Measurements from ENCODE around the gene SRXN1.

The SRXN1 gene

GRCh38 chr20:653110-653589 is at the start of gene SRXN1:
Gene SRXN1 (minus strand): TSS chr20:653200. CDS start chr20:653185, 15 bp downstream.
- peak within 1 kb of the TSS; percentile 64 for H3K4me3 ChIP-seq (ENCODE audit: low read depth, low read length)
- peak; percentile 60 for TF ChIP-seq CTCF (IDR thresholded peaks at IDR 0.05; ENCODE audit: insufficient read depth, low read depth, low read length, missing control alignments)
- DNase-seq (ENCODE audit: low read depth), result peak; percentile 95

DNA sequence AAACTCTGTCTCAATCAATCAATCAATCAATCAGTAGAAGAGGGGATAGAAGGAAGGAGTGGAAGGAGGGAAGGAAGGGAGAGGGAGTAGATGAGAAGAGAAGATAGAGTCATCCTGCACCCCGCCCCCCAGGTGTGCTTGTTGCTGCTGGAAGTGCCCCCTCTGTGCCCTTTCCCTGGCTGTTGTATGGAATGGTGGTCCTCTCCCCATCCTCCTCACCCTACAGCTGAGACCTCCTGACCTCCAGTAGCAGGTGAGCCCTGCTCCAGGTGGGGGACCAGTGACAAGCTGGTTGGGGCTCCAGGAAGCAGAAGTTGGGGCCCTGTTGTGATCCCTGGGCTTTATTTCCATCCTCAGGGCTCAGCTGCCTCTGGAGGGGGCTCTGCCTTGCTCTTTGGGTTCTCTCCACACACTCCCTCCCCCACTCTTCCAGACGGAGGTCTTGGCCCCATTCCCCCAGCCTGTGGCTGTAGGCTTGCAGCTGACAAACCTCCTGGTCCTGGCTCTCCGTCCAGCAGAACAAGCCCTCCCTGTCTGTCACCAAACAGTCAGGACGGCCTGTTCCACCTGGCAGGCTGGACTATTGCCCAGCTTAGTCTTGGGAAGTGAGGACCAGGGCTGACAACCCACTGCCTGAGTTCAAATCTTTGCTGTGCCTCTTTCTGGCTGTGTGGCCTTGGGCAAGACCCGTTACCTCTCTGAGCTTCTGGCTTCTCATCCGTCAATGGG is 48.6 kb upstream of the SRXN1 start:
- TF ChIP-seq CTCF (IDR thresholded peaks at IDR 0.05; ENCODE audit: insufficient read depth, low read depth, low read length, missing control alignments), result no peak
- no peak for DNase-seq (ENCODE audit: low read depth)
- no peak overlapping the region for H3K4me3 ChIP-seq (ENCODE audit: low read depth, low read length)

GRCh38 chr20:699811-700338 is 46.9 kb upstream of the SRXN1 start:
- no peak for DNase-seq (ENCODE audit: low read depth)
- H3K4me3 ChIP-seq (ENCODE audit: low read depth, low read length), result no peak overlapping the region
- TF ChIP-seq CTCF (IDR thresholded peaks at IDR 0.05; ENCODE audit: insufficient read depth, low read depth, low read length, missing control alignments), result no peak

GRCh38 chr20:699342-699741 is 46.3 kb upstream of the SRXN1 start:
- no peak for TF ChIP-seq CTCF (IDR thresholded peaks at IDR 0.05; ENCODE audit: insufficient read depth, low read depth, low read length, missing control alignments)
- H3K4me3 ChIP-seq (ENCODE audit: low read depth, low read length), result no peak overlapping the region

GRCh38 chr20:698276-698675 is 45.3 kb upstream of the SRXN1 start:
- no peak for DNase-seq (ENCODE audit: low read depth)
- no peak overlapping the region for H3K4me3 ChIP-seq (ENCODE audit: low read depth, low read length)
- TF ChIP-seq CTCF (IDR thresholded peaks at IDR 0.05; ENCODE audit: insufficient read depth, low read depth, low read length, missing control alignments), result no peak

More at GRCh38 chr20:699342-699741, 46.3 kb upstream of the SRXN1 start:
- no peak for DNase-seq (ENCODE audit: low read depth)

- H3K4me3 ChIP-seq (ENCODE audit: low read depth, low read length), result no peak overlapping the region
- TF ChIP-seq CTCF (IDR thresholded peaks at IDR 0.05; ENCODE audit: insufficient read depth, low read depth, low read length, missing control alignments), result no peak
- DNase-seq (ENCODE audit: low read depth), result no peak
Observed at GRCh38 chr20:697826-698225, 44.8 kb upstream of the SRXN1 start.

Data from GM12865 (cell line).